T-helper 2 cell treated with Interferon-gamma antibody and Interleukin-4, amounts not matched to agents 5 μg/mL and 100 μg/mL, for 36 hours (primary cell): ENCODE data around the gene TNFRSF13B.
"Not testable (repeated sequence)": the region's sequence is repeated elsewhere in the genome, so short reads cannot be mapped to it uniquely, and the experiment has no call there.

Experiments
- DNase-seq: peaks from one replicate; pipeline ENCODE4 v3.0.0; 2021; ENCODE audit warnings: low spot score
- H3K27ac Mint-ChIP-seq: one replicate; pipeline ENCODE4 v1.8.0; 2021; ENCODE audit warnings: mild to moderate bottlenecking, mixed read lengths
- H3K27me3 Mint-ChIP-seq: one replicate; pipeline ENCODE4 v1.8.0; 2021; ENCODE audit warnings: low read depth, mixed read lengths
- H3K36me3 Mint-ChIP-seq: one replicate; pipeline ENCODE4 v1.8.0; 2021; ENCODE audit warnings: low read depth, mixed read lengths
- H3K4me1 Mint-ChIP-seq: one replicate; pipeline ENCODE4 v1.8.0; 2021; ENCODE audit warnings: low read depth, mixed read lengths
- H3K4me3 Mint-ChIP-seq: one replicate; pipeline ENCODE4 v1.8.0; 2022; ENCODE audit warnings: mild to moderate bottlenecking, moderate library complexity, mixed read lengths
- H3K9me3 Mint-ChIP-seq: one replicate; pipeline ENCODE4 v1.8.0; 2021; ENCODE audit warnings: mixed read lengths

The TNFRSF13B gene

DNA sequence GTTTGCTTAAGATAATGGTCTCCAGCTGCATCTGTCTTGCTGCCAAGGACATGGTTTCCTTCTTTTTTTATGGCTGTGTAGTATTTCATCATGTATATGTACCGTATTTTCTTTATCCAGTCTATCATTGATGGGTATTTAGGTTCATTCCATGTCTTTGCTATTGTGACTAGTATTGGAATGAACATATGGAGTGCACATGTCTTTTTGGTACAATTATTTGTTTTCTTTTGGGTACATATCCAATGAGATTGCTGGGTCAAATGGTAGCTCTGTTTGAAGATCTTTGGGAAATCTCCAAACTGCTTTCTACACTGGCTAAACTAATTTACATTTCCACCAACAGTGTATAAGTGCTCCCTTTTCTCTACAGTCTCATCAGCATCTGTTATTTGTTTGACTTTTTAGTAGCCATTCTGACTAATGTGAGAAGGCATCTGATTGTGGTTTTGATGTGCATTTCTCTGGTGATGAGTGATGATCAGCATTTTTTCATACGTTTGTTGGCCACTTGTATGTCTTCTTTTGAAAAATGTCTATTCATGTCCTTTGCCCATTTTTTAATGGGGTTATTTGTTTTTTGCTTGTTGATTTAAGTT is 66.2 kb downstream of the TNFRSF13B start:
- H3K27ac Mint-ChIP-seq: no peak overlapping the region
- H3K4me1 Mint-ChIP-seq: peaks cover 13% of the 10 kb centered on the region
- no peaks in the 10 kb centered on the region for H3K36me3 Mint-ChIP-seq
- no peak overlapping the region for H3K4me3 Mint-ChIP-seq
- H3K9me3 Mint-ChIP-seq: no peaks in the 10 kb centered on the region
- peaks cover 73% of the 10 kb centered on the region for H3K27me3 Mint-ChIP-seq
- no peak for DNase-seq

DNA sequence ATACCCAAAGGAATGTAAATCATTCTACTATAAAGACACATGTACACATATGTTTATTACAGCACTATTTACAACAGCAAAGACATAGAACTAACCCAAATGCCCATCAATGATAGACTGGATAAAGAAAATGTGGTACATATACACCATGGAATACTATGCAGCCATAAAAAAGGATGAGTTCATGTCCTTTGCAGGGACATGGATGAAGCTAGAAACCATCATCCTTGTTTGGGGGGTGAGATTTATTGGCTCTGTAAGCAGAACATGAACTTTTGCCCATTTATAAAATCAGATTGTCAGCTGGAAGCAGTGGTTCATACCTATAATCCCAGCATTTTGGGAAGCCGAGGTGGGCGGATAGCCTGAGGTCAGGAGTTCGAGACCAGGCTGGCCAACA is 68.8 kb downstream of the TNFRSF13B start:
- H3K27ac Mint-ChIP-seq, H3K36me3 Mint-ChIP-seq, H3K4me3 Mint-ChIP-seq, DNase-seq, H3K9me3 Mint-ChIP-seq: not testable (repeated sequence)
- H3K27me3 Mint-ChIP-seq: peaks cover 63% of the 10 kb centered on the region
- H3K4me1 Mint-ChIP-seq: peaks cover 13% of the 10 kb centered on the region

DNA sequence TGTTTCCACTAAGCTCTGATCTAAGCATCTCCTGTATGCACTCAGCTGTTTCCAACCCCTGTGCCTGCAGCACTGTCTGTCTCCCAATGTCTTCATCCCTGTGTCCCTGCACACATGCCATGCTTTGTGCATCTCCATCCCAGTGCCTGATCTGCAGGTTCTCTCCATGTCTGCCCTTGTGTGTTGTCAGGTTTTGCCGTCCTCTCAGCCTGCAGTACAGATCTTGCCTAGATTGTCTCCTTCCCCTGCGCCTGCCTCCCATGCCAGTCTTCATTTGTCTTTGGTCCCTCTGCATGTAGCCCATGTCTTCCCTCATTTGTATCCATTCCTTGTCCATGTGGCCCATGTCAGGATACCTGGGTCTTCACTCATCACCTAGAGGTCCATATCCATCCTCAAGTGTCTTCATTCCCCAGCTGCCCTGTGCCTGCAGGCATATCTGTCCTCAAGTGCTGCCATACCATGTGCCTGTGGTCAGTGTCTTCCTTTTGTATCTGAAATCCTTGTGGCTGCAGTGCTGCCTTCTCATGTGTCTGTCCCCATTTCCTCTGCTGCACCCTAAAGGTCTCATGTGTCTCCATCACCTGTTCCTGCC is 71.5 kb downstream of the TNFRSF13B start:
- peaks cover 2% of the 10 kb centered on the region for H3K4me1 Mint-ChIP-seq
- no peaks in the 10 kb centered on the region for H3K9me3 Mint-ChIP-seq
- H3K27me3 Mint-ChIP-seq: peaks cover 47% of the 10 kb centered on the region
- no peaks in the 10 kb centered on the region for H3K36me3 Mint-ChIP-seq
- no peak overlapping the region for H3K4me3 Mint-ChIP-seq
- H3K27ac Mint-ChIP-seq: no peak overlapping the region
- DNase-seq: no peak

DNA sequence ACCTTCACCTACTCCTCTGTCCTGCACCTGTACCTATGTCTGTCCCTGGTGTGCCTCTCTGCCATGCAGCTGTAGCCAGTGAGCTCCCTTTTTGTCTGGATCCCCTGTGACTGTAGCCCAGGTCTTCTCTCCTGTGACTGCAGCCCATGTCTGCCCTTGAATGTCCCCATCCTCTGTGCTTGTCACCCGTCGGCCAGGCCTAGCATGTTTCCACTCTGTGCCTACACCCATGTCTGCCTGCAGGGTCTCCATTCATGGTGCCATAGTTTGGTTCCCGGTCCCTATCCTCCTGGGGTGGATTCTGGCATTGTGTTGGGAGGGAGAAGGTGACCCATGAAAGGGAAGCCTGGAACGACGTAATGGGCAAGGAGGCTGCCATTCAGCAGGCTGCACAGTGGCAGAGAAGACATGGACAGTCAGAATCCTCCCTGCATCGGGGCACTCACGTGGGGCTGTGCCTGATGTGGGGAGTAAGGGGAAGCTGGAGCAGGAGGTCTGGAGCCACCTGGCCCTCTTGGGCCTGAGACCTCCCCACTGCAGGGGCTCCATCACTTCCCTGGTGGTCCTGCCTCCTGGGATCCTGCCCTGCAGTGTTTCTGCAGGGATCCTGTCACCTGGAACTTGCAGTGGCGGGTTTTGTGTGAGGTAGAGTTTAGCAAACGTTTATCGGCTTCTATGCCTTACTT is 74.6 kb downstream of the TNFRSF13B start:
- not testable (repeated sequence) for H3K4me1 Mint-ChIP-seq, H3K36me3 Mint-ChIP-seq, H3K9me3 Mint-ChIP-seq, H3K27ac Mint-ChIP-seq, H3K4me3 Mint-ChIP-seq, DNase-seq
- H3K27me3 Mint-ChIP-seq: peaks cover 24% of the 10 kb centered on the region

DNA sequence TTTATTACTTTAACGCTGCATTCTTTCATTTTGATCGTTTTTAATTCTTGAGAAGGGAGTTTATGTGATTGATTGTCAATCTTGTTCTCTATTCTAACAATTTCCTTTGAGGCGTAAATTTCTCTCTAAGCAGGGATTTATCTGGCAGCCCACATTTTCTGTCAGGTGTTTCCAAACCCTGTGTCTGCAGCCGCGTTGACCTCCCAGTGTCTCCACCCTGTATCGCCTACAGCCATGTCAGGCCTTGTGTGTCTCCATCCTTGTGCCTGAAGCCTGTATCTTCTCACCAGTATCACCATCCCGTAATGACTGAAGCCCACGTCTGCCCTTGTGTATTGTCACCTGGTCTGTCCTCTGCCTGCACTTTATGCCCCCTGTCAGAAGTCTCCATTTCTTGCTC is 75.7 kb downstream of the TNFRSF13B start:
- H3K27ac Mint-ChIP-seq, H3K4me3 Mint-ChIP-seq: not testable (repeated sequence)

DNA sequence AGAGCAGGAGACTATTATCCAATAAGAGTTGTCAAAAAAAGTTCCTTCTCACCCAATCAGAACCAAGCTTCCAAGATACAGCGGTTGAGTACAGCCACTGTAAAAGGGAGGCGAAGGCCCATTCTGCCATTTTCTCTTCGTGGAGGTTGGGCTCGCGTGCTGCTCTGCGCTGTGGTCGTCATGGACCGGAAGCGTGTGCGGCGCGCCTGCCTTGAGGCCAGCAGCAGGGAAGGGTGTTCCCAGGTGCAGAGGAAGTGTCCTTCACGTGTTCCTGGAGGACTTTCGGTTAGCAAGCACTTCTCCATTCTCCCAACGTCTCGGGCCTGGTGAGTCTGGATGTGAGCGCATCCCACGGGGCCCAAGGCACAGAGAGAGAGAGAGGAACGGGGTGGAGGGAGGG is 78.4 kb downstream of the TNFRSF13B start:
- H3K4me3 Mint-ChIP-seq: not testable (repeated sequence)

More for the DNA sequence above, 75.7 kb downstream of the TNFRSF13B start:
- peaks cover 13% of the 10 kb centered on the region for H3K27me3 Mint-ChIP-seq
- H3K9me3 Mint-ChIP-seq, H3K4me1 Mint-ChIP-seq, H3K36me3 Mint-ChIP-seq, DNase-seq: not testable (repeated sequence)

DNA sequence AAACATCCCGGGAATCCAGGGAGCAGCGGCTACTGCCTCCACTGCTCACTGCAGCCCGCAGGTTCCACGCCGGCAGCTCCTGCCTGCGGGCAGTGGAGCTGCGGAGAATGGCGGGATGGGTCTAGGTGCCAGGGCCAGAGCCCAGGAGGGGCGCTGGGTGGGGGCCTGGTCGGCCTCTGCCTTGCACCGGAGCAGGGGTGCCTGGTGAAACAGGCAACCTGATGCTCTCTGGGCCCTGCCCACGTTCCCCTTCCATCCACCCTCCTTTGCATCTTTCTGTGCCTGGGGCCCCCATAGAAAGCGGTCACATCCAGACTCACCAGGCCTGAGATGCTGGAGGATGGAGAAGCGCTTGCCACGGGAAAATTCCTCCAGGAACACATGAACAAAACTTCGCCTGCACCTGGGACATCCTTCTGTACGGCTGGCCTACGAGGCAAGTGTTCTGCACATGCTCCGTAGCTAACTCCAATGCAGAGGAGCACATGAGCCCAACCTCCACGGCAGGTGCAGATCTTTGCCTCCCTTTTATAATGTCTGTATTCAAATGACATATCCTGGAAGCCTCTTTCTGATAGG is 79.0 kb downstream of the TNFRSF13B start:
- H3K9me3 Mint-ChIP-seq, H3K36me3 Mint-ChIP-seq, DNase-seq, H3K4me1 Mint-ChIP-seq, H3K27me3 Mint-ChIP-seq, H3K4me3 Mint-ChIP-seq, H3K27ac Mint-ChIP-seq: not testable (repeated sequence)

More for the DNA sequence above, 78.4 kb downstream of the TNFRSF13B start:
- H3K27me3 Mint-ChIP-seq, H3K4me1 Mint-ChIP-seq, H3K36me3 Mint-ChIP-seq, DNase-seq, H3K9me3 Mint-ChIP-seq, H3K27ac Mint-ChIP-seq: not testable (repeated sequence)

DNA sequence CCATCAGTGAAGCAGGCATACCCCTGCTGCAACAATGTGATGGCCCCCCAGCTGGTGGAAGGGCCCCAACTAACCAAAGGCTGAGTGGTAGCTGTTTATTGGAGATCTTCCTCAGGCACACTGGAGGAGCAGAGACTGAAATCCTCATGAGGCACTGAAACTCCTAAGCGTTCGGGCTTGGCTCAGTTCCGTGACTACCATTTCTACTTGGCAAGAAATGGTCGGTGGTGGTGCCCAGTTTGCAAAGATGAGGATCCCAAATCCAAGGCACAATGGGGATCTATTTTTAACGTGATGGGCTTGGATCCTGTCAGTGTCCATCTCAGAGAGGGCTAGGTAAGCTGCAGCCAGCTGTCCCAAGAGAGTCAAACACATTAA is 82.8 kb downstream of the TNFRSF13B start:
- H3K27me3 Mint-ChIP-seq: no peaks in the 10 kb centered on the region
- no peaks in the 10 kb centered on the region for H3K9me3 Mint-ChIP-seq
- H3K36me3 Mint-ChIP-seq: no peaks in the 10 kb centered on the region
- H3K4me3 Mint-ChIP-seq: no peak overlapping the region
- DNase-seq: no peak
- H3K4me1 Mint-ChIP-seq: no peaks in the 10 kb centered on the region
- H3K27ac Mint-ChIP-seq: no peak overlapping the region
